ENCODE results near the gene PALLD. TPM values are rescaled to one million over a fixed set of nuclear protein-coding genes. Genes with fewer than 3 reads are reported as not detected.

PALLD gene
- total RNA-seq, 1 experiment from 2014 or later = 27.6 TPM

GRCh38 chr4:168761066-168761465 lies 264.2 kb downstream of the PALLD start:
- no TSS peak for BruUV-seq (replicated peaks)
- no peak for DNase-seq
- H3K4me3 Mint-ChIP-seq (ENCODE audit: low read depth, unreplicated experiment) = no peak overlapping the region
- no peak for TF ChIP-seq CTCF (IDR thresholded peaks at IDR 0.05; ENCODE audit: unreplicated experiment)
- CTCF ChIA-PET = interaction anchor here (0.7 kb wide), 1 partner anchor 113 kb away, joined by 7 read pairs; no protein-coding TSS in a partner anchor
- no peak overlapping the region for H3K27ac Mint-ChIP-seq (ENCODE audit: unreplicated experiment)
- no peaks in the 10 kb centered on the region for H3K27me3 Mint-ChIP-seq (ENCODE audit: unreplicated experiment)
- intact Hi-C loops (cut with micrococcal nuclease; ENCODE audit: unreplicated experiment) = no loop called here
- no peaks in the 10 kb centered on the region for H3K36me3 Mint-ChIP-seq (ENCODE audit: insufficient read depth, unreplicated experiment)
- no peaks in the 10 kb centered on the region for H3K9me3 Mint-ChIP-seq (ENCODE audit: low read depth, unreplicated experiment)
- H3K4me1 Mint-ChIP-seq (ENCODE audit: low read depth, unreplicated experiment) = peaks cover 24% of the 10 kb centered on the region

GRCh38 chr4:168765322-168765721 lies 268.5 kb downstream of the PALLD start:
- H3K4me3 Mint-ChIP-seq (ENCODE audit: low read depth, unreplicated experiment) = no peak overlapping the region
- CTCF ChIA-PET = no interaction called here

GRCh38 chr4:168765726-168766125 lies 268.9 kb downstream of the PALLD start:
- peak; percentile 27 for DNase-seq
- H3K9me3 Mint-ChIP-seq (ENCODE audit: low read depth, unreplicated experiment) = peaks cover 5% of the 10 kb centered on the region
- H3K4me1 Mint-ChIP-seq (ENCODE audit: low read depth, unreplicated experiment) = peaks cover 34% of the 10 kb centered on the region
- TF ChIP-seq CTCF (IDR thresholded peaks at IDR 0.05; ENCODE audit: unreplicated experiment) = no peak
- BruUV-seq (replicated peaks) = no TSS peak
- no peak overlapping the region for H3K4me3 Mint-ChIP-seq (ENCODE audit: low read depth, unreplicated experiment)
- H3K27ac Mint-ChIP-seq (ENCODE audit: unreplicated experiment) = no peak overlapping the region
- CTCF ChIA-PET = no interaction called here
- intact Hi-C loops (cut with micrococcal nuclease; ENCODE audit: unreplicated experiment) = no loop called here
- H3K27me3 Mint-ChIP-seq (ENCODE audit: unreplicated experiment) = no peaks in the 10 kb centered on the region
- H3K36me3 Mint-ChIP-seq (ENCODE audit: insufficient read depth, unreplicated experiment) = no peaks in the 10 kb centered on the region

More at GRCh38 chr4:168765322-168765721, 268.5 kb downstream of the PALLD start:
- Mint-ChIP-seq H3K36me3 (ENCODE audit: insufficient read depth, unreplicated experiment) (no peaks in the 10 kb centered on the region), H3K27me3 (ENCODE audit: unreplicated experiment) (no peaks in the 10 kb centered on the region), H3K27ac (ENCODE audit: unreplicated experiment) (no peak overlapping the region), H3K9me3 (ENCODE audit: low read depth, unreplicated experiment) (peaks cover 5% of the 10 kb centered on the region), H3K4me1 (ENCODE audit: low read depth, unreplicated experiment) (peaks cover 34% of the 10 kb centered on the region)
- DNase-seq = no peak
- TF ChIP-seq CTCF (IDR thresholded peaks at IDR 0.05; ENCODE audit: unreplicated experiment) = no peak
- intact Hi-C loops (cut with micrococcal nuclease; ENCODE audit: unreplicated experiment) = no loop called here
- no TSS peak for BruUV-seq (replicated peaks)

GRCh38 chr4:168766604-168767316 lies 269.9 kb downstream of the PALLD start:
- no peak for TF ChIP-seq CTCF (IDR thresholded peaks at IDR 0.05; ENCODE audit: unreplicated experiment)
- H3K27me3 Mint-ChIP-seq (ENCODE audit: unreplicated experiment) = no peaks in the 10 kb centered on the region
- intact Hi-C loops (cut with micrococcal nuclease; ENCODE audit: unreplicated experiment) = no loop called here
- peaks cover 36% of the 10 kb centered on the region for H3K4me1 Mint-ChIP-seq (ENCODE audit: low read depth, unreplicated experiment)
- H3K27ac Mint-ChIP-seq (ENCODE audit: unreplicated experiment) = no peak overlapping the region
- CTCF ChIA-PET = no interaction called here
- H3K4me3 Mint-ChIP-seq (ENCODE audit: low read depth, unreplicated experiment) = no peak overlapping the region
- peaks cover 5% of the 10 kb centered on the region for H3K9me3 Mint-ChIP-seq (ENCODE audit: low read depth, unreplicated experiment)
- no peaks in the 10 kb centered on the region for H3K36me3 Mint-ChIP-seq (ENCODE audit: insufficient read depth, unreplicated experiment)
- no peak for DNase-seq
- BruUV-seq (replicated peaks) = no TSS peak

Measured in Calu3 (cell line).